Subcutaneous adipose tissue (tissue), 4 donors: Measurements from ENCODE around the gene FSIP1. TPM values are rescaled to one million over a fixed set of nuclear protein-coding genes. Genes with fewer than 3 reads are reported as not detected.

Experiments used
- total RNA-seq, 4 donors: library from RNA; depleted of rRNA; stranded (reverse); fragments of >200 nt; gene quantifications; one replicate each; pipeline ENCODE4 v1.1.0, GENCODE V29; 2016
- TF ChIP-seq, protein P1 (sequence below): fragments of 450-650 bp; IDR thresholded peaks from one replicate; pipeline ENCODE4 v1.5.1; 2016; ENCODE audit warnings: low read depth, mild to moderate bottlenecking, control low read depth, antibody characterized with exemption, moderate library complexity

FSIP1 gene
- total RNA-seq, 4 donors from 2014 or later: 0.16 to 1.0 (median 0.44) TPM; not detected in 1

DNA sequence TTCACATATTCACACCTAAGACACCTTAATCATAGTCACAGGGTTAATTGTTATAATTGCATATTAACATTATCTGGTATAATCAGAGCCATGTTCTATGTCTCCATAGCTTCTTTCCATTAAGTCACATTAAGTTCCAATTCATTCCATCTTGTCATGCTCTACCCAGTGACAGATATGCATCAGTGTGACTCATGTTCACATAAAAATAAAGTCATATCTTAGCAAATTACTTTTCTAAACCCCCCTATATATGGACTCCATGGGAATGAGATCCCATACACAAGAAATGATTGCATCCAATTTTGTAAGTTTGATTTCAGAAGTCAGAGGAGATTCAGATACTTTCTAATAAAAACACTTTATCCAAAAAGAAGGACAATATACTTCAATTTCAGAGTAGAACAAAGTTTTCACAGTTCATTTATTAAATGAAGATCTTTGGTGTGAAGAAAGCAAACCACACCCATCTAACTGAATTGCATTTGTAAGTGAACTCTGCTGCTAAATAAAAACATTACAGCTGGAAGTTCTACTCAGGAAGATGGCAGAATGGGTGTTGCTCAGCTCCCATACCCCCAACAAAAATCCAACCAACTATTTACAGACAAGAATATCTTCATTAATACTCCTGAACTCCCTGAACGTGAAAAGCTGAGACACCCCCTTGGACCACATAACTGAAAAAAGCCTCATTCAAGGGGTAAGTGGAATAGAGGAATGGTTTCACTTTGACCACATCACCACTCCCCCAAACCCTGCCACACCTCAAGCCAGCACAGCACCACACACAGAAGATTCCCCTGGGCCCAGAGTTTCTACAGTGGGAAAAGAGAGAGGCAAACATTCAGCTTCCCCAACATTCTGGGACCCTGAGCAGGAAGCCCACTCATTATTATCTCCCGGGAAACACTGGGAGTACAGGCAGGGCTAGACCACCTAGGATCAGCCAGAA lies 174.2 kb downstream of the FSIP1 start:
- TF ChIP-seq, protein P1, sequence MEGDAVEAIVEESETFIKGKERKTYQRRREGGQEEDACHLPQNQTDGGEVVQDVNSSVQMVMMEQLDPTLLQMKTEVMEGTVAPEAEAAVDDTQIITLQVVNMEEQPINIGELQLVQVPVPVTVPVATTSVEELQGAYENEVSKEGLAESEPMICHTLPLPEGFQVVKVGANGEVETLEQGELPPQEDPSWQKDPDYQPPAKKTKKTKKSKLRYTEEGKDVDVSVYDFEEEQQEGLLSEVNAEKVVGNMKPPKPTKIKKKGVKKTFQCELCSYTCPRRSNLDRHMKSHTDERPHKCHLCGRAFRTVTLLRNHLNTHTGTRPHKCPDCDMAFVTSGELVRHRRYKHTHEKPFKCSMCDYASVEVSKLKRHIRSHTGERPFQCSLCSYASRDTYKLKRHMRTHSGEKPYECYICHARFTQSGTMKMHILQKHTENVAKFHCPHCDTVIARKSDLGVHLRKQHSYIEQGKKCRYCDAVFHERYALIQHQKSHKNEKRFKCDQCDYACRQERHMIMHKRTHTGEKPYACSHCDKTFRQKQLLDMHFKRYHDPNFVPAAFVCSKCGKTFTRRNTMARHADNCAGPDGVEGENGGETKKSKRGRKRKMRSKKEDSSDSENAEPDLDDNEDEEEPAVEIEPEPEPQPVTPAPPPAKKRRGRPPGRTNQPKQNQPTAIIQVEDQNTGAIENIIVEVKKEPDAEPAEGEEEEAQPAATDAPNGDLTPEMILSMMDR: no peak

DNA sequence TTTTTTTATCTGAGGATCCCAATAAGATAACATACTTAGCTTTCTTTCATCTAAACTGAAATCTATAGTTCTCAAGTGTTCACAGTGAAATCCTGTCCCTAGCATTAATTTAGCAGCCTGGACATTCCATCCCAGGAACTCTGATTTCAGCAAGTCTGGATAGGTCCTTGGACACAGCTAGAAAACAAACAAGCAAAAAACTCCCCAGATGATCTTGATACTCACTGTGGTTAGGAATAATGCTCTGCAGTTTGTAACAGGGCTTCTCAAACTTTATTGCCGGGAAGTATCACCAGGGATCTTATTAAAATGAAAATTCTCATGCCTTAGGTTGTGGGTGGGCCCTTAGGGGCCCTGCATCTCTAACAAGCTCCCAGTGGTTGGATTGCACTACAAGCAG lies 177.5 kb downstream of the FSIP1 start:
- TF ChIP-seq, protein P1: no peak

DNA sequence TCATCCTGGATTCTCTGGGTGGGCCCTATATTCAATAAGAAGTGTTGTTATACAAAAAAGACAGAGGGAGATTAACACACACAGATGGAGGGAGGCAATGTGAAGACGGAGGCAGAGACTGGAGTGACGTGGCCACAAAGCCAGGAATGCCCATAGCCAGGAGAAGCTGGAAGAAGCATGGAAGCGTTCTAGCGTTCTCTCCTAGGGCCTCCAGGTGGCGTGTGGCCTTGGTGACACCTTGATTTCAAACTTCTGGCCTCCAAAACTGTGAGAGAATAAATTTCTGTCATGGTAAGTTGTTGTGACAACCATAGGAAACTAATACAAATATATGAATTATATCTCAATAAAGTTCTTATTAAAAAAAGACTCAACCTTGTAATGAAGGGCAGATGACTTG lies 180.5 kb downstream of the FSIP1 start:
- TF ChIP-seq, protein P1: no peak

DNA sequence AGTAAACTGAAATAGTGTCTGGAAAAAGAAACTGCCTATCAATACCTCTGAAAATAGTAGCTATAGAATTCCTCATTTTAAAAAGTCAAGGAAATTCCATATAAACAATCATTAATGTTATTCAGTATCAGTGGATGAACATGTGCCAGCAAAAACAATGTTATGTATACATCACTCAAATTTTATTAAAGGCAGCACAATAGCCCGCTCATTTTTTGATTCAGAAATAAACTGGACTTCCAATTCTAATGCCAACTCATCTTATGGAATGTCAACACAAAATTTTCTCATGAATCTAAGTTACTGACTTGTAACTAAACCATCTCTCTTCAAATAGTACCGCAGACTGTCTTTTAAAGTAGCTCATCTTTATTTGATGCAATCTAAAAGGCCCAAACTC lies 182.8 kb downstream of the FSIP1 start:
- TF ChIP-seq, protein P1: no peak

DNA sequence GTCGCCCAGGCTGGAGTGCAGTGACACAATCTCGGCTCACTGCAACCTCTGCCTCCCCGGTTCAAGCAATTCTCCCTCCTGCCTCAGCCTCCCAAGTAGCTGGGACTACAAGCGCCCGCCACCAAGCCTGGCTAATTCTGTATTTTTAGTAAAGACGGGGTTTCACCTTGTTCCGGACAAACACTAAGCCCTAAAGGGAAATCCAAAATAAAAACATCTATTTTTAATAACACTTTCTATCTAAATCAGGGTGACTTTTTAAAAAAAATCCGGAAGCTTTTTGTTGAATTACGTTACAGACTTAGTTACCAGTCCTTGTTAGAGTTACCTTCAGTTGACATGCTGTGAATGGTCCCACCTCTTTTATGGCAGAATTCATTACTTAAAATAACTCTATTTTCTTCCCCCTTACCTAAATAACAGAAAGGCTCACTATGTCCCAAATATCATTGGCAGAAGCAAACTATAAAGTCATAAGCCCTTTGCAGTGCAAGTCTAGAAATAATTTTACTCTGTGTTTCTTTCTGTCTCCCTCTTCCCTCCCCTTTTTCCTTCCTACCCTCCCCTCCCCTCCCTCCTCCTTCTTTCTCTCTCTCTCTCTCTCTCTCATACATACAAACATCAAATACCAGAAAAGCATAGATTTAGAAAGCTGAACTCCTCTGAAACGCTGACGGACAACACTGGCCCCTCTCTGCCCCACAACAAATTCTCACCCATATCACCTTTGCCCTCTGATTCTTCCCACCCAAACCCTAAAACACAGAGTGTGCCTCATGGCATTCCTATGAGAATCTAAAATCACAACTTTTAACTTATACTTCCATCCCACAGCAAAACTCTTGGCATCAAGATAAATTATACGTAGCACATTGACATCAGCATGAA lies 183.4 kb downstream of the FSIP1 start:
- TF ChIP-seq, protein P1: no peak

DNA sequence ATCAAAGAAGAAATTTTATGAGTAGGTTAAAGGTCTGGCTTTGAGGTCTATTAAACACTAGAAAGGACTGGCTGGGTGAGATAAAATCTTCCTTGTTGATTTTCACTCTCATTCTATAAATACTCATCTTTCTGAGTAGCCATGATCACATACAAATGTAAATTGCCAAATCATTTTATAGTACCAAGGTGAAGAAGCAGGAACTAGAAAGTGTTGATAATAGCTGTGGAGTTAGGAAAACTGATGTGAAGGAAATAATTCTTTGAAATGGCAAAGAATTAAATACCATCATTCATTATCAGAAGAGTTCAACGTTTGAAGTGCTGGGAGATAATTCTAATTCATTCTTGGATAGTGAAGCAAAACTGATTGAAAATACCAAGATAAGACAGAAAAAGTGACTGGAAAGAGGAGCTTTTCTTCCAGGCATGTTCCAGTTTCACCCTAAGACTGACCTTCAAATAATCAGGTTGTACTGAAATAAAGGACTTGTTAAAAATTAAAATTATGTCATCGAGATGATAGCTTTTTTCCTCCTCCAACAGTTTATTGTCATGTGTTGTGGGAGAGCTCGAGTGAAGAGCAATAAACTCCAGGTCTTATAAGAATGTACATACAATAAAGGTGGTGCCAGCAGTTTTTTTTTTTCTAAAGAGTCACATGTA lies 184.3 kb downstream of the FSIP1 start:
- TF ChIP-seq, protein P1: no peak

DNA sequence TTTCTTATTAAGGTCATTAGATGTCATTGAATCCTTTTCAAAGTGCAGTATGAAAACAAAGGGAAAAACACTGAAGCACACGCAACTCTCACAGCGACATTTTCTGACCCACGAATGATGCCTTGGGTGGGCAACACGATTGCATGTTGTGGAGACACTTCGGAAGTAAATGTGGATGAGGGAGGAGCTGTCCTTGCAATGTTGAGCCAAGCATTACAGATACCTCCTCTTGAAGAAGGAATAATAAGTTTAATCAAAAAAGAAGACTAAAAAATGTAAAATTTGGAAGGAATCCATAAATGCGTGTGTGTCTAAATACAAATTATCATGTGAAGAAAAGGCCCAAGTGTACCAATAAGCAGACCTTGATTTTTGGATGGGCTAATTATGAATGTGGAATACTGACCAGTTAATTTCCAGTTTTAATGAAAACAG lies 184.9 kb downstream of the FSIP1 start:
- TF ChIP-seq, protein P1: no peak
